GM19468 (cell line): ENCODE measurements around the gene B3GAT3.
A peak's percentile ranks its signal among the peaks of the same experiment; 100 is the strongest.
"Not testable (repeated sequence)": the region's sequence is repeated elsewhere in the genome, so short reads cannot be mapped to it uniquely, and the experiment has no call there.

ENCODE experiments used
- ATAC-seq: cut with Tn5 transposase; IDR thresholded peaks from one replicate; pipeline ENCODE4 v1.9.1; 2021; ENCODE audit warnings: mild to moderate bottlenecking, moderate library complexity, moderate number of reproducible peaks; ENCODE audit not compliant: unreplicated experiment; ENCODE audit errors: extremely low read depth

Gene B3GAT3

DNA sequence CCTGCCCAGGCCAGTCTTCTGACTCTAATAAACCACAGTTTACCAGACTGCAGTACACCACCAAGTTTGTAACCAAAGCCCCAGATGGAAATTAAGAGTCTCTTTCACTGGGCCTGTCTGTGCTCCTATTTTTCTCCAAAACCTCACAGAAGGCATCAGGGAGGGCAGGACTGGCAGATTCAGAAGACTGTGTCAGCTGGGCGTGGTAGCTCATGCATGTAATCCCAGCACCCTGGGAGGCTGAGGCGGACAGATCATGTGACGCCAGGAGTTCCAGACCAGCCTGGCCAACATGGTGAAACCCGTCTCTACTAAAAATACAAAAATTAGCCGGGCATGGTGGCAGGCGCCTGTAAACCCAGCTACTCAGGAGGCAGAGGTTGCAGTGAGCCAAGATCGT is 36.4 kb downstream of the B3GAT3 start:
- ATAC-seq, result not testable (repeated sequence)

DNA sequence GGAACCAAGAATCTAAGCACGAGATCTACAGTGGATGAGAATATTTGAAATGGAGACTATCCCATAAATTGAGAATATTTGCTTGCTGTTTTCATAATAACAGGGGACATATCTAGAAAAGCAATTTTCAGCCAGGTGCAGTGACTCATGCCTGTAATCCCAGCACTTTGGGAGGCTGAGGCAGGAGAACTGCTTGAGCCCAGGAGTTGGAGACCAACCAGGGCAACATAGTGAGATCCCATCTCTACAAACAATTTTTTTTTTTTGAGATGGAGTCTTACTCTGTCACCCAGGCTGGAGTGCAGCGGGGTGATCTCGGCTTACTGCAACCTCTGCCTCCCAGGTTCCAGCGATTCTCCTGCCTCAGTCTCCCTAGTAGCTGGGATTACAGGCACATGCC is 40.1 kb downstream of the B3GAT3 start:
- not testable (repeated sequence) for ATAC-seq

DNA sequence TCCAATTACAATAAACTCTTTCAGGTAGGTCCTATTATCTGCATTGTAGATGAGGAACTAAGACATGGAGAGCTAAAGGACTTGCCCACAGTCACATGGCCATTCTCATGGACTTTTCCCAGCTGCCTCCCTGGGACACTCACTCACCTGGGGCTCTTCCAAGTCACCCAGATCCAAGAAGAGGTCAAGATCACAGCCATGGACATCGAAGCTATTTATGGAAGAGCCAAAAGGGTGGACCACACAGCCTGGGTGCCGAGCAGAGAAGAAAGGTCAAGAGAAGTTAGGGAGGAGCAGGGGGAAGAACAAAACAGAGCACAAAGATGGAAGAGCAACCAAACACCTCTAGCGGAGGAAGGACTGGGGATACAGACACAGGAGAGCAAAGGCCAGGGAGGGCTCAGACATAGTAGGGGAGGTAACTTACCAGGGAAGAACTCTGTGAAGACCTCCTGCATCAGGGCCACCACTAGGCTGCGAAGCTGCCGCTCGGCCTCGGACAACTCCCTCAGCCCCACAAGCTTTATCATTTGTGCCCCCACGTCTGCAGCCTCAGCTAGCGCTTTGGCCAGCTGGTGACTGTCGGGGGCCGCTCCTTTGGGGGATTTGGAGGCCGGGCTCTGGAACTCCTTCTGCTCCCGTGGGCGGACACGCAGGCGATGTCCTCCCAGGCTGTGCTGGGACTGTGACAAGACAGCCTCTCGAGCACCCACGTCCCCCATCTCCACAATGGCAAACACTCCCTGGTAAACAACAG is 40.6 kb downstream of the B3GAT3 start:
- ATAC-seq, result no peak

DNA sequence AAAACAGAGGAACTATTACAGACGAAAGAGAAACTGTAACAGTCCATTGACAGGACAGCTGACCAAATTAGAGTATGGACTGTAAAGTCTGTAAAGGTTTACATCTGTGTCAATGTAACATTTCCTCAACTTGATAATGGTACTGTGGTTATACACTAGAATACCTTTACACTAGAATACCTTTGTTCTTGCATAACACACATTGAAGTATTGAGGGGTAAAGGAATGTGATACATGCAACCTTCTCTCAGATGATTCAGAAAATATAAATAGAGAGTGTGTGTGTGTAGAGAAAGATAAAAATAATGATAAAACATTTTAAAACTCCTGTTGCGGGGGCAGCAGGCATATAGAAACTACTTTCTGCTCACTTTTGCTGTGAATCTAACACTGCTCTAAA is 42.5 kb downstream of the B3GAT3 start:
- ATAC-seq, result no peak

DNA sequence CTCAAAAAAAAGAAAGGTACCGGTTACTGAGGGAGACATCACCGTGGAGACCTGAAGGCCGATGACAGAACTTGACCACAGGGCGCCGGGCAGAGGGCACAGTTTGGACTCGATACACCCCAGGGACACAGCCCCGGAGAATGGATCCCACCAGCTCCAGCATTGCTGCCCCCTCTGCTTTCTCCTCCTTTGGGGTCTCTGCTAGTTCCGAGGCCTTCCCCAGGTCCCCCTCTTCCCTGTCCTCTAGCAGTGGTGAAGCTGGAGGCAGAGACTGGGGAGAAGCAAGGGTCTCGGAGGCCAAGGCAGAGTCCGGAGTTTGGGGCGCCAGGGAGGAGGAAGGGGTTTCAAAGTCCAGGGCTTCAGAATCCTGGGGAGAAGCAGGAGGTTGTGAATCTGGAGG is 43.2 kb downstream of the B3GAT3 start:
- ATAC-seq, result no peak

DNA sequence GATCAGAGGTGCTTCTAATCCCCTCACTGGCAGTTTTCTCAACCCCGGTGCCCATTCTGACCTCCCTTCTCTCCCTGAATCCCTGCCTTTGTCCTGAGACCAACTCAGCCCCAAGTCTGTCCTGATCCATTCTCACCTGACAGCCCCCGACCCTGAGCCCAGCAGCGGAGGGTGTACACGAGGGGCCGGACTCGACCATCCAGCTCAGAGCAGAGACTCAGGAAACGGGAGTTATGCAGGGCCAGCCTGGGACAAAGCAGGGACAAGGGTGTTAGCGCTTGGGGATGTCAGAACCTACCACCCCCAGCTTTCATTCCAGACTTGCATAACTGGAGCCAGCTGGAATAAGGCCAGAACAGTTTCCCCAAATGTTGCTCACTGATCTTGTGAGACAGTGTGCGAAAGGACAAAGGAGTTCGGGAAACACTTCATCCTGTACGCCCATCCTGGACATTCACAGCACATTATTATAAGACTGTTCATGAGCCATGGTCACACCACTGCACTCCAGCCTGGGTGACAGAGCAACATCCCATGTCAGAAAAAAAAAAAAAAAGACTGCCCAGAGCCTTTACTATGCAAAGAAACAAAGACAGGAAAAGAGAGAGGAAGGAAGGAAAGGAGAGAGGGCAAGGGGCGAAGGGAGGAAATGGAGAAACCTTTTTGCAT is 44.6 kb downstream of the B3GAT3 start:
- no peak for ATAC-seq

DNA sequence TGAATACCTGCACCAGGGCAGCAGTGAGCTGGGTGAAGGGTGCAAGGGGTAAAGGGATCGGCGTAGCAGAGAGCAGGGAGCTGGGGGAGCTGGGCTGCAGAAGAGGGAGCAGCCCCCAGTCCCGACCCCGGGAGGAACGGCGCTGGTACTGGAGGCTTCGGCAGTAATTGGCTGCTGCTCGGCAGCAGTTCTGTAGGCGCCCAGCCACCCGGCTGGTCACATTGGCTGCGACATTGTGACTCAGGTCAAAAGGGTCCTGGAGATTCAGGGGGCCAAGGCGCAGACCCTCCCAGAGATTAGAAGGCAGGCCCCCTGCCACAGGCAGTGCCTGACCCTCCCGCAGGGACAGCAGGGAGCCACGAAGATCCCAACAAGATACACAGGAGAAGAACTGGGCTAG is 45.9 kb downstream of the B3GAT3 start:
- no peak for ATAC-seq

DNA sequence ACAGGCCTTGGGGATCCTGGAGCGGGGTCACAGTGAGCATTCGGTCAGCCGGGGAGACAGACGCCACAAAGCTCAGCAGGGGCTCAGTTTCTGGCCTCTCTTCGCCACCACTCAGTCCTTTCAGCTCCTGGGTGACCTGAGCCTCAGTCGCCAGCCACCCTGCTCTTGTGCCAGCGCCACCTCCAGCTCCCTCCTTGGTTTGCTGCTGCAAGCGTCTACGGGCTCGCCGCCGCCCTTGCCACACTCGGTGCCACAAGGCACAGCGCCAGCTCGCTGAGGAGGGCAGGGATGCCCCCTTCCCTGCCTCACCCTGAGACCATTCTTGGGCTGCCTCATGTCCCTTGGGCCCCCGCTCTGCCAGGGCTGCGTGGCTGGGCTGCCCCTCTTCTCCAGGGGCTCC is 46.6 kb downstream of the B3GAT3 start:
- ATAC-seq, result no peak

DNA sequence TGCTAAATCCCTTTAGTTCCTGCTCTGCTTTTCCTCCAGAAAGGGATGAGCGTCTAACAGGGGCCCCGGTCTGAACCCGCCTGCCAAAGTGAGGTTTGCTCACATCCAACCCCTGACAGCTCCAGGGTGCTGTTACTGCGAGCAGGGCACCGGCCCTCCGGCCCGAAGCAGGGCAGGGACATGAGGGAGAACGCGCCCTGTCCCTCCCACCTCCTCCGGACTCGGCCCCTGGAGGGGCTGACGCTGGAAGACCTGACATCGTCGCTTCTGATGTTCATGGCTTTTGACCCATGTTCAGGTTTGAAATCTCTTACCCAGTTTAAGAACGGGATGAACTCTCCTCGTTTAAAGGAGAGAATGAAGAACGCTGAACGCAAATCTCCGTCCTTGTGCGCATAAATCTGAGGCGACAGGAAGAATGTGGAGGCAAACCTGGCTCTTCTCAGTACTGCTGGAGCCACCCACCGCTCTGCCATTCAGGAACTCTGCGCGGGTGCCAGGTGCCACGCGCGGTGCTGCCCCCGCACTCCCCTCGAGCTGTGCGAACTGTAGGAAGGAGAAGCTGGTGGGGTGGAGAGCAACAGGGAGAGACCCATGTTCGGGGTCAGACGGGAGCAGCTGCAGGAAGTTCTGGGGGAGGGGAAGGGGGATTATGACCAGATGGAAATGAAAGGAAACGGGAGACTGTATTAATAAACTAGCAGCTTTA is 47.3 kb downstream of the B3GAT3 start:
- ATAC-seq, result no peak

DNA sequence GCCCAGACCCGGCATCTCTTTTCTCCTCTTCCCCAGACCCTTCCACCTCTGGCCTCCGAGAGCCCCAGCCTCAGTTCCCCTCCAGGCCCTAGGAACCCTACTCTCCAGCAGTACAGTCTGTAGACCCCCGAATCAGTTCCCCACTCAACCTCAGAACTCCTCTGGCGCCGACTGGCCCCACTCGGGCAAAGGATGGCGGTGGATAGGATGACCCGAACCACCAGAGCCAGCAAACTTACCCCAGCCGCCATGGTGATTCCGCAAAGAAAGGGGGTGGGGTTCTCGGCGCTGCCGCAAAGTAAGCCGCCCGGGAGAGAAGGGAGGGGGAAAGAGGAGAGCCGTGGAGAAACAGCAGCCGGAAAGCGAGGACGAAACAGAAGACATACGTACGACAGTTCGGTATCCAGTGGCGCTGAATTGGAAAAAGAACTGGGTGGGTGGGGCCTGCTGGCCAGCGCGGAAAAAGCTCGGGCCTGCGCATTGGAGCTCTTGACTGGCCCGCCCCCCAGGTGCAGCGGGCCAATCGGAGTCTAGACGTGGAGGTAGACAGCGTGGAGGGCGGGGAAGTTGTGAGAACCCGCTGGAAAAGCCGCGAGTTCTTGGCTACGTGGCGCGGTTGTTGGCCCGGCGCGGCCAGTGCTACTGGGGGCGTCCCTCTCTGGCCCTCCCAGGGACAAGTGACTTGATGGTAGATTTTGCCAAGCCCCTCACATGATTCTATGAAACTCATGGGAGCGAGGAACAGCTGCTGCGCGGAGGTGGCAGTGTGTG is 48.0 kb downstream of the B3GAT3 start, which contains the start of gene EEF1G:
TSS of gene EEF1G (minus strand) at position 300 of the 771 bp plus-strand sequence. CDS start at position 251, 49 bp downstream.
- ATAC-seq, result peak; percentile 78

DNA sequence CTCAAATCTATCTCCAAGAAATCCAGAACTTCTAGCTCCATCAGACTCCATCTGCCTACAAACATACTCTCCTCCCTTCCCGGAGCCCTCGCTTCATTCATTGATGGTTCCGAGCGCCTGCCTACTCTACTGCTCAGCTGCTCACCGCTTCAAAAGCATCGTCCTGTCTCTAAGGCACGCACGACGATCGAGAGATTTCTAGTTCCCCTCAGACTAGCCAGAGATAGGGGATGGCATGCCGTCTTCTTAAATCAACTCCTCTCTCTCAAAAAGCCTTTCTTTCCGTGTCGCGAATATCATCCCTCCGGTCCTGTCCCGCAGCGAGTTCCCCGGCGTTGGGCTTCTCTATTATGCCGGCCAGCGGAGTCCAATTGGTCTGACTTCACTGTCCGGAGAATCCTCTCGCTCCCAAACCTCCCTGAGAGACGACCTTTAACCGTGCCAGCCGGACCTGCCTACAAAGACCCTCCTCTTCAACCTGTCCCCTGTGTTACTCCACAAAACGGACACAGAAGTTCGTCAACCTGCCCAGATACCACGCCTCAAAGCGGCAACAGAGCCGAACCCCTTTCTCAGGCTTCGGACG is 48.7 kb downstream of the B3GAT3 start:
- ATAC-seq, result no peak

DNA sequence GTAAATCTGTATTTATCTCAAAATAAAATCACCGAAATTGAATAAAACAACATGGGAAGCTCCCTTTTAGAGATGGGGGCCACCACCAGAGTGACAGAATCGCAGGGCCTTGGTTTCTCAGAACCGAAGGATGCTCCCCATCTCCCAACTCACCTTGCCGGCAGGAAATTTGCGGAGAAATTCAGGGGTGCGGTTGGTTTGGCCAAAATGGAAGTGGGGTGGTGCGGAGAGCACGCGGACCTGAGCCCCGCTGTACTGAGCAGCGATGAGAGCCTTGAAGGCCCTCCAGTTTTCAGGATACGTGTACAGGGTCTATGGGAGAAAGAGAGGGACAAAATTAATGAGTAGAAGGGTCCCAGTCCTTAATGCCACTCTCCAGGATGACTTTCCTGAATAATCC is 49.4 kb downstream of the B3GAT3 start:
- ATAC-seq, result no peak

DNA sequence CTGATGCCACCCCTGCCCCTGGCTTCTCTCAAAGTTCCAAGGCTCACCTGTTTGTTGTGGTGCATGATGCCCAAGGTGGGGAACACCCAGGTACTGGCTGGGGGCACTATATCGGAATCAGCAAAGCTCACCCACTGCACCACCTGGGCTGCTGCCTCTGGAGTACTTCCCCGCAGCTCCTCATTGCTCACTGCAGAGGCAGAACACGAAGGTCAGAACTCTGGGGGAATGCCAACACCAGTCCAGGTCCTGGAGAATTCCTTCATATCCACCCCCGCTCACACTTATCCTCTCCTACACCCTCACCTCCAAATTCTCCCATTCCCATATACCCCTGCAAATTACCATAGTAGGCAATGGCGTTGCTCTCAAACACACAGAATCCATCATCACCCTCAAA is 50.3 kb downstream of the B3GAT3 start:
- not testable (repeated sequence) for ATAC-seq

DNA sequence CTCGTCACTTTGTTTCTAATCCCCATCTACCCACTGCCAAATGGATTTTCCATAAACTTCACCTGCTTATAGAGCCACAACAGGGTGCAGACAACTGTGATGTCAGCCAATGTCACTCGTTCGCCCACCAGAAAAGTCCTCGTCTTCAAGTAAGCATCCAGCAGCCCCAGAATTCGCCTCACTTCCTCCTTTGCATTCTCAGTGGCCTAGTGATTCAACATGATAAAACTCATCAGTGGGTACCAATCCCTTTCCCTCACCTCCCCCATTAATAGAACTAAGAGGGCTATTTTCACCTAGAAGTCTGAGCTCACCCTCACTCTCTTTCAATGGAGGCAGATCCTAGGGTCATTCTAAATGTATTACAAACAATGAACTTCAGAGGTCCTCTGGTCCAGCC is 50.9 kb downstream of the B3GAT3 start:
- ATAC-seq, result not testable (repeated sequence)

DNA sequence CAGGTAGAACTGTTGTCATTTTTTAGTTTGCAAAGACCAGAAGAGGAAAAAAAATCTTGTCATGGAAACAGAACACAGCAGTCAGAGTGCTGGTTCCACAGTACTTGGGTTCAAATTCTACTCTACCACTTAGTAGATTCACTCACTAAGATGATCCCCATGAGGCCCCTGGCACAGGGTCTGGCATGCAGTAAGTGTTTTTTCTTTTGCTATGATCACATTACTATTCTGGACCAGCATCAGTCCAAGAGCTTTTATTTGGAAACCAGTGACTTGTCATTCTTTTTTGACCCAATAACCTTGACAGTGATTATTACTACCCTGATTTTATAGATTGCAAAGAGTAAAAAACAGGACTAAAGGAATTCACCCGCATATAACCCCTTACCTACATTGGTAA is 52.2 kb downstream of the B3GAT3 start:
- no peak for ATAC-seq

DNA sequence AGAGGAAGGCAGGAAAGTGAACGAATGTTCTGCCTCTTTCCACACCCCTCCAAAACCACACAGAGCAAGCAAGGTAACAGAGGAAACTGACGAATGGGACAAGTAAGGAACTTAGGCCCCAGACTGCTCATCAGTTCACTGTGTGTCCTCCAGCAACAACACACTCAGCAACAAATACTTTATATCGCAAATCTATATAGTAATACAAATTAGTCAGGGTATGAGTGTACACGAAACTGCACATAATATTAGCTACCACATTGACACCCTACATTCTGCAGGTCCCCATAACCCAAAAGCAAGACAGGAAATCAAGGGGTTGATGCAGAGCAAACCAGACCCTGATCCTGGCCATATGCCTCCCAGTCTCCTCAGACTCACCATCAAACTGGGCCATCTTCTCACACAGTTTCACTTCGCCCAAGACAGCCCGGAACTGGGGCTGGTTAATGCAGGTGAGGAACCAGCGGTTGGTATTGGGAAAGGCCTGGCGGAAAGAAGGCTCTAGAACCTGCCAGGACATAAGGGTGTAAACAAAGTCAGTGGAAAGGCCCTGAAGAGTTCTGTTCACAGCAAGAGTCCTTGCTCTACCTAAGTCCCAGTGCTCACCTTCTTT is 54.7 kb downstream of the B3GAT3 start:
- no peak for ATAC-seq

DNA sequence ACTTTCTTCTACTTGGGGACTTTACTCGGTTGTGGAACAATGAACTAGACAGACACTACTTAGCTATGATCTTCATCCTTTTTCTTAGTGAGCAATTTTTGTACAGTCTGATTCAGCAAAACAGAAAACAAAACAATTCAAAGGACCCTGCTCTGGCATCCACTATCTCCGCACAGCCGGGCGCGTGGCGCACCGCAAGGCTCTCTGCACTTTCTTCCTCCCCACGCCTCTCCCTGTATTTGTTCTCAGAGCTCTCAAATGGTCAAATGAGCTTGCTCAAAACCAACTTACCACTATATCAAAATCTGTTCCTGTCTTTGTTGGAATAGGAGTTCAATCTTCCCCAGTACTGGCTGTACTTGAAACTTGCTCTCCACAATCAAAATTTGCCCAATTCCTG is 55.5 kb downstream of the B3GAT3 start:
- ATAC-seq, result no peak
